Measurements from ENCODE around the gene DAD1.
A peak's percentile ranks its signal among the peaks of the same experiment; 100 is the strongest.

The DAD1 gene

GRCh38 chr14:22597771-22598098, 8.7 kb upstream of the DAD1 start:
- Histone ChIP-seq H2BK15ac (ENCODE audit: low read length) (no peak overlapping the region), H3K9ac (ENCODE audit: low read depth, low read length, poor library complexity) (no peak overlapping the region), H3K36me3 (replicated peaks in 1 of 2; ENCODE audit: control insufficient read depth in 2 of 2, insufficient read depth in 2 of 2, low read length in 2 of 2) (peaks cover 8 to 11% of the 10 kb centered on the region in 2 donors), H3K18ac (ENCODE audit: low read length) (peak overlapping the region; percentile 84), H3K27me3 (ENCODE audit: control insufficient read depth in 3 of 3, insufficient read depth in 3 of 3, low read depth in 1 of 3, low read length in 3 of 3) (peaks cover 0 to 49% (median 0%) of the 10 kb centered on the region in 3 experiments), H4K91ac (ENCODE audit: low read depth, low read length, poor library complexity) (no peak overlapping the region), H3K4me1 (ENCODE audit: control insufficient read depth in 2 of 2, insufficient read depth in 1 of 2, low read depth in 1 of 2, low read length in 2 of 2) (peaks cover 4 to 6% of the 10 kb centered on the region in 2 donors), H2AFZ (ENCODE audit: low read length) (peak overlapping the region; percentile 97), H2BK5ac (ENCODE audit: low read length) (no peak overlapping the region), H3K14ac (ENCODE audit: low read length) (no peak overlapping the region), H3K23ac (ENCODE audit: low read depth, low read length, poor library complexity) (no peak overlapping the region), H2BK120ac (ENCODE audit: low read depth, low read length) (no peak overlapping the region), H3K79me1 (ENCODE audit: low read depth, low read length) (no peaks in the 10 kb centered on the region), H3K9me3 (replicated peaks in 1 of 2; ENCODE audit: control insufficient read depth in 2 of 2, insufficient read depth in 1 of 2, low read depth in 1 of 2, low read length in 2 of 2) (no peaks in the 10 kb centered on the region), H2AK5ac (ENCODE audit: low read depth, low read length) (no peak overlapping the region), H3K27ac (replicated peaks; ENCODE audit: low read length) (no peak overlapping the region), H4K8ac (ENCODE audit: low read depth, low read length) (no peak overlapping the region), H3K4me3 (ENCODE audit: low read length in 2 of 2) (peak overlapping the region; percentile 87 to 92), H3K4me2 (ENCODE audit: insufficient read depth, low read length, poor library complexity, severe bottlenecking) (peak overlapping the region; percentile 74), H3K4ac (ENCODE audit: low read length) (no peak overlapping the region), H2BK12ac (ENCODE audit: low read length) (no peak overlapping the region)
- WGBS, 2 donors (ENCODE audit: extremely low coverage in 2 of 2, insufficient read length in 2 of 2, insufficient replicate concordance in 1 of 2) = no CpG with 5 or more reads among the region's 9 CpGs
- no peak for DNase-seq (ENCODE audit: low spot score)

- no peak overlapping the region for H2BK15ac ChIP-seq (ENCODE audit: low read length)
- WGBS, 2 donors (ENCODE audit: extremely low coverage in 2 of 2, insufficient read length in 2 of 2, insufficient replicate concordance in 1 of 2) = no CpG with 5 or more reads among the region's 6 CpGs
- no peak overlapping the region for H2AK5ac ChIP-seq (ENCODE audit: low read depth, low read length)
- H3K4ac ChIP-seq (ENCODE audit: low read length) = no peak overlapping the region
- peaks cover 4 to 6% of the 10 kb centered on the region in 2 donors for H3K4me1 ChIP-seq (ENCODE audit: control insufficient read depth in 2 of 2, insufficient read depth in 1 of 2, low read depth in 1 of 2, low read length in 2 of 2)
- DNase-seq (ENCODE audit: low spot score) = no peak
- H4K8ac ChIP-seq (ENCODE audit: low read depth, low read length) = no peak overlapping the region
- H3K4me2 ChIP-seq (ENCODE audit: insufficient read depth, low read length, poor library complexity, severe bottlenecking) = no peak overlapping the region
- H2BK120ac ChIP-seq (ENCODE audit: low read depth, low read length) = no peak overlapping the region
- H3K27me3 ChIP-seq (ENCODE audit: control insufficient read depth in 3 of 3, insufficient read depth in 3 of 3, low read depth in 1 of 3, low read length in 3 of 3) = peaks cover 0 to 50% (median 0%) of the 10 kb centered on the region in 3 experiments
- no peak overlapping the region for H3K18ac ChIP-seq (ENCODE audit: low read length)
- H2BK12ac ChIP-seq (ENCODE audit: low read length) = no peak overlapping the region
- H3K9ac ChIP-seq (ENCODE audit: low read depth, low read length, poor library complexity) = no peak overlapping the region
- no peak overlapping the region for H4K91ac ChIP-seq (ENCODE audit: low read depth, low read length, poor library complexity)
- H3K27ac ChIP-seq (replicated peaks; ENCODE audit: low read length) = no peak overlapping the region
- H3K23ac ChIP-seq (ENCODE audit: low read depth, low read length, poor library complexity) = no peak overlapping the region
- no peak overlapping the region for H3K14ac ChIP-seq (ENCODE audit: low read length)
- no peaks in the 10 kb centered on the region for H3K9me3 ChIP-seq (replicated peaks in 1 of 2; ENCODE audit: control insufficient read depth in 2 of 2, insufficient read depth in 1 of 2, low read depth in 1 of 2, low read length in 2 of 2)
- no peak overlapping the region for H3K4me3 ChIP-seq (ENCODE audit: low read length in 2 of 2)
- H2AFZ ChIP-seq (ENCODE audit: low read length) = peak overlapping the region; percentile 97
- H2BK5ac ChIP-seq (ENCODE audit: low read length) = no peak overlapping the region
- H3K36me3 ChIP-seq (replicated peaks in 1 of 2; ENCODE audit: control insufficient read depth in 2 of 2, insufficient read depth in 2 of 2, low read length in 2 of 2) = peaks cover 6 to 8% of the 10 kb centered on the region in 2 donors
- H3K79me1 ChIP-seq (ENCODE audit: low read depth, low read length) = no peaks in the 10 kb centered on the region
Observed at GRCh38 chr14:22597265-22597664, 8.2 kb upstream of the DAD1 start.

GRCh38 chr14:22596354-22596879, 7.4 kb upstream of the DAD1 start:
- Histone ChIP-seq H3K14ac (ENCODE audit: low read length) (no peak overlapping the region), H3K4me1 (ENCODE audit: control insufficient read depth in 2 of 2, insufficient read depth in 1 of 2, low read depth in 1 of 2, low read length in 2 of 2) (peaks cover 4 to 6% of the 10 kb centered on the region in 2 donors), H3K79me1 (ENCODE audit: low read depth, low read length) (no peaks in the 10 kb centered on the region), H2BK15ac (ENCODE audit: low read length) (no peak overlapping the region), H3K4me2 (ENCODE audit: insufficient read depth, low read length, poor library complexity, severe bottlenecking) (no peak overlapping the region), H3K27me3 (ENCODE audit: control insufficient read depth in 3 of 3, insufficient read depth in 3 of 3, low read depth in 1 of 3, low read length in 3 of 3) (peaks cover 0 to 54% (median 0%) of the 10 kb centered on the region in 3 experiments), H3K4ac (ENCODE audit: low read length) (no peak overlapping the region), H2AK5ac (ENCODE audit: low read depth, low read length) (no peak overlapping the region), H2BK120ac (ENCODE audit: low read depth, low read length) (no peak overlapping the region), H3K4me3 (ENCODE audit: low read length in 2 of 2) (no peak overlapping the region), H2AFZ (ENCODE audit: low read length) (no peak overlapping the region), H2BK12ac (ENCODE audit: low read length) (no peak overlapping the region), H3K9ac (ENCODE audit: low read depth, low read length, poor library complexity) (no peak overlapping the region), H4K91ac (ENCODE audit: low read depth, low read length, poor library complexity) (no peak overlapping the region), H3K18ac (ENCODE audit: low read length) (no peak overlapping the region), H3K27ac (replicated peaks; ENCODE audit: low read length) (no peak overlapping the region), H3K9me3 (replicated peaks in 1 of 2; ENCODE audit: control insufficient read depth in 2 of 2, insufficient read depth in 1 of 2, low read depth in 1 of 2, low read length in 2 of 2) (no peaks in the 10 kb centered on the region), H2BK5ac (ENCODE audit: low read length) (no peak overlapping the region), H4K8ac (ENCODE audit: low read depth, low read length) (no peak overlapping the region), H3K36me3 (replicated peaks in 1 of 2; ENCODE audit: control insufficient read depth in 2 of 2, insufficient read depth in 2 of 2, low read length in 2 of 2) (no peaks in the 10 kb centered on the region), H3K23ac (ENCODE audit: low read depth, low read length, poor library complexity) (no peak overlapping the region)
- no peak for DNase-seq (ENCODE audit: low spot score)
- no CpG with 5 or more reads among the region's 3 CpGs for WGBS, 2 donors (ENCODE audit: extremely low coverage in 2 of 2, insufficient read length in 2 of 2, insufficient replicate concordance in 1 of 2)

- no peak overlapping the region for H3K9ac ChIP-seq (ENCODE audit: low read depth, low read length, poor library complexity)
- no peak overlapping the region for H3K14ac ChIP-seq (ENCODE audit: low read length)
- H3K36me3 ChIP-seq (replicated peaks in 1 of 2; ENCODE audit: control insufficient read depth in 2 of 2, insufficient read depth in 2 of 2, low read length in 2 of 2) = no peaks in the 10 kb centered on the region
- H3K4me1 ChIP-seq (ENCODE audit: control insufficient read depth in 2 of 2, insufficient read depth in 1 of 2, low read depth in 1 of 2, low read length in 2 of 2) = peaks cover 6% of the 10 kb centered on the region in 2 donors
- H2BK15ac ChIP-seq (ENCODE audit: low read length) = no peak overlapping the region
- WGBS, 2 donors (ENCODE audit: extremely low coverage in 2 of 2, insufficient read length in 2 of 2, insufficient replicate concordance in 1 of 2) = no CpG with 5 or more reads among the region's 4 CpGs
- H3K27me3 ChIP-seq (ENCODE audit: control insufficient read depth in 3 of 3, insufficient read depth in 3 of 3, low read depth in 1 of 3, low read length in 3 of 3) = peaks cover 0 to 50% (median 0%) of the 10 kb centered on the region in 3 experiments
- H2BK5ac ChIP-seq (ENCODE audit: low read length) = no peak overlapping the region
- H2AFZ ChIP-seq (ENCODE audit: low read length) = no peak overlapping the region
- no peak overlapping the region for H2BK12ac ChIP-seq (ENCODE audit: low read length)
- H3K9me3 ChIP-seq (replicated peaks in 1 of 2; ENCODE audit: control insufficient read depth in 2 of 2, insufficient read depth in 1 of 2, low read depth in 1 of 2, low read length in 2 of 2) = no peaks in the 10 kb centered on the region
- H3K23ac ChIP-seq (ENCODE audit: low read depth, low read length, poor library complexity) = no peak overlapping the region
- no peak overlapping the region for H4K8ac ChIP-seq (ENCODE audit: low read depth, low read length)
- DNase-seq (ENCODE audit: low spot score) = no peak
- no peak overlapping the region for H2BK120ac ChIP-seq (ENCODE audit: low read depth, low read length)
- no peak overlapping the region for H3K27ac ChIP-seq (replicated peaks; ENCODE audit: low read length)
- H3K4me3 ChIP-seq (ENCODE audit: low read length in 2 of 2) = no peak overlapping the region
- H3K4me2 ChIP-seq (ENCODE audit: insufficient read depth, low read length, poor library complexity, severe bottlenecking) = no peak overlapping the region
- no peak overlapping the region for H2AK5ac ChIP-seq (ENCODE audit: low read depth, low read length)
- no peaks in the 10 kb centered on the region for H3K79me1 ChIP-seq (ENCODE audit: low read depth, low read length)
- H4K91ac ChIP-seq (ENCODE audit: low read depth, low read length, poor library complexity) = no peak overlapping the region
- H3K18ac ChIP-seq (ENCODE audit: low read length) = no peak overlapping the region
- no peak overlapping the region for H3K4ac ChIP-seq (ENCODE audit: low read length)
Observed at GRCh38 chr14:22594156-22594716, 5.2 kb upstream of the DAD1 start.
